GM12891 (cell line): Measurements from ENCODE around the gene KCTD2.
A peak's percentile ranks its signal among the peaks of the same experiment; 100 is the strongest.
"Not testable (repeated sequence)": the region's sequence is repeated elsewhere in the genome, so short reads cannot be mapped to it uniquely, and the experiment has no call there.

ENCODE experiments used
- DNase-seq: peaks from one replicate; pipeline ENCODE4 v3.0.0; 2011; ENCODE audit warnings: low spot score; ENCODE audit not compliant: insufficient read length
- FAIRE-seq: peaks from 2 replicates; lab custom pipeline; 2011; peaks lifted over from hg19 to GRCh38; lab: Jason Lieb, UNC
- PAX5 ChIP-seq: IDR thresholded peaks from 2 replicates; pipeline ENCODE4 v1.6.1; 2011; ENCODE audit warnings: low read length, moderate library complexity, mild to moderate bottlenecking; ENCODE audit not compliant: insufficient read depth, severe bottlenecking
- POLR2A ChIP-seq: IDR thresholded peaks from 2 replicates; pipeline ENCODE4 v1.6.1; 2011; ENCODE audit warnings: low read depth, low read length, control low read depth
- POLR2AphosphoS5 ChIP-seq: IDR thresholded peaks from 2 replicates; pipeline ENCODE4 v1.6.1; 2011; ENCODE audit warnings: low read depth, low read length, control low read depth
- POU2F2 ChIP-seq: IDR thresholded peaks from 2 replicates; pipeline ENCODE4 v1.6.1; 2011; ENCODE audit warnings: low read depth, mild to moderate bottlenecking, control low read depth, low read length, moderate library complexity
- SPI1 ChIP-seq: IDR thresholded peaks from 2 replicates; pipeline ENCODE4 v1.6.1; 2011; ENCODE audit warnings: low read depth, low read length, control low read depth
- TAF1 ChIP-seq: IDR thresholded peaks from 2 replicates; pipeline ENCODE4 v1.6.1; 2011; ENCODE audit warnings: low read depth, low read length, control low read depth

KCTD2 gene

GRCh38 chr17:75033346-75034235, 13.4 kb upstream of the KCTD2 start:
- no peak for TF ChIP-seq TAF1
- TF ChIP-seq POLR2AphosphoS5: no peak
- TF ChIP-seq PAX5: no peak
- no peak for TF ChIP-seq POU2F2
- no peak for TF ChIP-seq SPI1
- TF ChIP-seq POLR2A: no peak
- FAIRE-seq: peak; percentile 89
- peak; percentile 59 for DNase-seq

- peak; percentile 68 for DNase-seq
- peak; percentile 92 for FAIRE-seq
- TF ChIP-seq PAX5: peak; percentile 20
- no peak for TF ChIP-seq POLR2A
- 0 out of 2 replicates have a peak, but pooled peaks have one; percentile 11 for TF ChIP-seq POU2F2
Measured at GRCh38 chr17:75034236-75034908, 12.7 kb upstream of the KCTD2 start.

- no peak for FAIRE-seq
- no peak for TF ChIP-seq PAX5
- DNase-seq: no peak
Measured at GRCh38 chr17:75036643-75037268, 10.3 kb upstream of the KCTD2 start.

- TF ChIP-seq TAF1 (no peak), SPI1 (no peak), POU2F2 (no peak), PAX5 (no peak), POLR2A (no peak), POLR2AphosphoS5 (no peak)
- FAIRE-seq: no peak
- DNase-seq: no peak
Measured at GRCh38 chr17:75039238-75039637, 7.8 kb upstream of the KCTD2 start.

- TF ChIP-seq PAX5 (no peak), POU2F2 (no peak), POLR2AphosphoS5 (no peak), POLR2A (no peak), TAF1 (no peak), SPI1 (no peak)
- no peak for FAIRE-seq
- DNase-seq: no peak
Measured at GRCh38 chr17:75041656-75042280, 5.3 kb upstream of the KCTD2 start.

GRCh38 chr17:75043789-75044188, 3.2 kb upstream of the KCTD2 start:
- DNase-seq, FAIRE-seq: not testable (repeated sequence)

GRCh38 chr17:75044716-75045115, 2.3 kb upstream of the KCTD2 start:
- DNase-seq: no peak
- FAIRE-seq: no peak
- TF ChIP-seq POLR2A: no peak
- no peak for TF ChIP-seq POU2F2
- TF ChIP-seq POLR2AphosphoS5: no peak

- FAIRE-seq, DNase-seq: not testable (repeated sequence)
Measured at GRCh38 chr17:75045946-75046406, 1.0 kb upstream of the KCTD2 start.

GRCh38 chr17:75047398-75048098, 523 bp downstream of the KCTD2 start:
- no peak for FAIRE-seq
- no peak for DNase-seq
- TF ChIP-seq SPI1 (no peak), POLR2A (no peak), TAF1 (no peak), POU2F2 (no peak), PAX5 (no peak), POLR2AphosphoS5 (no peak)
